ENCODE measurements around the gene PKMYT1.
A peak's percentile ranks its signal among the peaks of the same experiment; 100 is the strongest.

Gene PKMYT1

DNA sequence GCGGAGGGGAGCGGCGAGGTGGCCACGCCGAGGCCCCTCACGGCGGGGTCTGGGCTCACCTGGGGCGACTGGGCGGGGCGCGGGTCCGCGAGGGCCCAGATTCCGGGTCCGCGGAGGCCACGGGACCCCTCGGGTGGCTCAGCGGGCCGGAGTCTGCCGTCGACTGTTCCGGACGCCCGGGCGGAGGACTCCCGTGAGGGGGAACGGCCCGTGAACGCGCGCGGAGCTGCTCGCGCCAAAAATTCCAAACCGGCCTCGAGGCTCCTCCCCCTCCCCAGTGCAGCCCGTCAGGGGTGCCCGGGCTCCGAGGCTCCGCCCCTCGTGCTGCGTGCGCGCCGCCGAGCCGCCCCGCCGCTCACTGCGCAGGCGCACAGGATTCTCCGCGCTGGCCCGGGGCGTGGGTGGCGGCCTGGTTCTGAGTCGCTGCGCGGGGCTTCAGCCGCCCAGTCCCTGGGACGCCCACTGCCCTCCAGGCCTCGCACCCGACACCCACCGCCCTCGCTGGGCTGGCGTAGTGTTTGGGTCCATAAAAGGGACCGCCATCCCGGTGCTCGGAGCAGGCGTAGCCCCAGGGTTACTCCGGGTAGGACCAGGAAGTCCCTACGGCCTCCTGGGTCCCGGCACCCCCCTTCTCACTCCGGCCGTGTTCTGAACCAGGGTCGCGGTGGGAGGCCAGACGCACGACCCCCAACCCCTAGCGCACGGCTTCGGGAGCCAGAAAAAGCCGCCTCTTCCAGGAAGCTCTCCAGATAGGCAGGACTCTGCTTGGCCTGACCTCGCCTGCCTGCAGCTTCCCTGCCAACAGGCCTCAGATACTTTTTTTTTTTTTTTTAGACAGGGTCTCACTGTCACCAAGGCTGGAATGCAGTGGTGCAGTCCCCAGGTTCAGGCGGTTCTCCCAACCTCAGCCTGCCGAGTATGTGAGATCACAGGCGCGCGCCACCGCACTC is at the start of gene PKMYT1:
Gene PKMYT1, minus strand, starts transcription at position 220 of the 950 bp plus-strand sequence. CDS start 789 bp downstream, outside the sequence.
- peak; percentile 93 to 94 for DNase-seq

DNA sequence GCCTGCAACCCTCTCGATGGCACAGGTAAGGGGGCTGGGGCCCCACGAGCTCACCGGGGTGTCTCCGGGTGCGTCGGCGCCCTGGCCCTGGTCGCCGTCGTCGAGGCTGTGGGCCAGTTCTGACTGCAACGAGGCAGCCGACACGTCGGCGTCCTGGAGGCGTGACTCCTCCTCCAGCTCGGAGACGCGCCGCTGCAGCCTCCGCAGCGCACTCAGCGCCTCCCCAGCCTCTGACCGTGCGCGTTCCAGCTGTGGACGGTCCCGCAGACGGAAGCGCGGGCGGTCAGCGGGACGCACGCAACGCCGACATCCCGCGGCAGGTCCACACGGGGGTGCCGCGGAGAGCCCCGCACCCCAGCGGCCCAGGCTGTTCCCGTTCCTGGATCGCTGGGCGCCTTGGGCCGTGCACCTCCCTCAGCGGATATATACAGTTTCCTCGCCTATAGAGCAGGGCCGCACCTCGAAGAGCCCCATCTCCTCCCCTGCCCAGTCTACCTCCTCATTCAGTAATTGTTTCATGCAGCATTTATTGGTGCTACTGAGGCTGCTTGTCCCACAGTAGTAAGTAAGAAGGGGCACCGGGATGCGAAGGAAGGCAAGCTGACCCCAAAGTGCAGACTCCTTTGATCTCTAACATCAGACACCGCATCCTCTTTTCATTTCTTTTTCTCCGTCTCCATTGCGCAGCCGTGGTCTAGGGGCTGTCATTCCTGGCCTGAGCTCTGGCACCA is 49.4 kb upstream of the PKMYT1 start:
- DNase-seq = peak; percentile 43 to 55

DNA sequence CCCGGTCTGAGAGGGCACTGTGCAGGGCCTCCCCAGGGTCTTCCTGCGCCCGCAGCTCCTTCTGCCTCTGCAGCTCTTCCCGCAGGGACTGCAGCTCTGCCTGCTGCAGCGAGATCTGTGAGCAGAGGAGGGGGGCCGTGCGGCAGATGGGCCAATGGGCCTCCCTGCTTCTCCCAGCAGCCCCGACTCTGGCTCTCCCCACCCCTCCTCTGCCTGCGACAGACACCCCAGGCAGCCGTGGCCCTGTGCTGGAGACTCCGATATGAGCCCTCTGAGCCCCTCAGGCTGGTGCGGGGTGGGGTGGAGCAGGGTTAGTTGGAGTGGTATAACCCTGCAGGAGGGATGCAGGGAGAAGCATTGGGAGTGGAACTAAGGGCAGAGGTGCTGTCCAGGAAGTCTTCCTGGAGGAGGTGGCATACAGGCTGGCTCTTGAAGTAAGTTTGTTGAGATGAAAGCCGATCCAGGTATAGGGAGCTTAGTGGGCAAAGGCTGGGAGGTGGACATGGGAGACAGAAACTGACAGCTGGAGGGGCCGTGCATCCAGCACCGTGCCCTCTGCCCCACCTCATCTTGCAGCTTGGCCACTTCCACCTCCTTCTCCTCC is 48.6 kb upstream of the PKMYT1 start:
- DNase-seq = no peak

DNA sequence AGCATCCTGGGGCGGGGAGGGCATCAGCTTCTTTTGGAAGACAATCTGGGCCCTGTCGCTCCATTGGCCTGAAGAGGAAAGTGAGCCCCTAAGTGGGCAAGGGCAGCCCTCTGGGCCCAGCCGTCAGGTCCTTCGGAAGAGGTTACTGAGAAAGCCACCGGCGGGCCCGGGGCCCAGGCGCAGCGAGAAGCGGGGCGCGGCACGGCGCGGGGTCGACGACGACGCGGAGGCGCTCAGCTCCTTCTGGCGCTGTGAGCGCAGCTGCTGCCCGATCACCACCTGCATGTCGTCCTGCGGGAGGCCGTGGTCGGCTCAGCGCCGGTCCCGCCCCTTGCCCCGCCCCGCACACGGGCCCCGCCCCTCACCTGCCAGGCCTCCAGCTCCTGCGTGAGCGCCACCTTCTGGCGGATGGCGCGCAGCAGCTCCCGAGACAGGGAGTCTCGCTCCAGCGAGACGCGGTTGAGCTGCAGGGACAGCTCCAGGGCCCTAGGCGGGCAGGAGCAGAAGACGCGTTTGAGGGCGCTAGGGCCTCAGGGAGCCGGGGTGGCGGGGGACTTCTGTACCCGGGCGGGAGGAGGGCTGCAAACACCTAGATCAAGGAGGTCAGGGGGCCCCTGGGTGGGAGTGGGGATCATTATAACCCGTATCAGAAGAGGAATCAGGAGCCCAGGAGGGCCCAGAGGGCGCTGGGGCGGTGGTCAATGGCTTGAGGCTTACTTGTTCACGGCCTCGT is 47.9 kb upstream of the PKMYT1 start:
- peak; percentile 83 to 90 for DNase-seq

DNA sequence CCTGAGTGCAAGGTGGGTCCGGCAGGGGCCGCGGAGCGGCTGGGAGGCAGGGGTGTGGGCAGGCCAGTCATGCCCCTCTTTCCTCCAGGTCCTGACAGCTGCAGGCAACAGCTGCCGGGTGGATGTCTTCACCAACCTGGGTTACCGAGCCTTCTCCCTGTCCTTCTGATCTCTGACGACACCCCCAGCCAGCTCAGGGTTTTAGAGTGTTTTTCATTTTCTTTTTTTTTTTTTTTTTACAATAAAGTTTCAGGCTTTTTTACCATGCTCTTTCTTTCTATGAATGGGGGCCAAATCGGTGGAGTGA is 47.2 kb upstream of the PKMYT1 start:
- DNase-seq = no peak

DNA sequence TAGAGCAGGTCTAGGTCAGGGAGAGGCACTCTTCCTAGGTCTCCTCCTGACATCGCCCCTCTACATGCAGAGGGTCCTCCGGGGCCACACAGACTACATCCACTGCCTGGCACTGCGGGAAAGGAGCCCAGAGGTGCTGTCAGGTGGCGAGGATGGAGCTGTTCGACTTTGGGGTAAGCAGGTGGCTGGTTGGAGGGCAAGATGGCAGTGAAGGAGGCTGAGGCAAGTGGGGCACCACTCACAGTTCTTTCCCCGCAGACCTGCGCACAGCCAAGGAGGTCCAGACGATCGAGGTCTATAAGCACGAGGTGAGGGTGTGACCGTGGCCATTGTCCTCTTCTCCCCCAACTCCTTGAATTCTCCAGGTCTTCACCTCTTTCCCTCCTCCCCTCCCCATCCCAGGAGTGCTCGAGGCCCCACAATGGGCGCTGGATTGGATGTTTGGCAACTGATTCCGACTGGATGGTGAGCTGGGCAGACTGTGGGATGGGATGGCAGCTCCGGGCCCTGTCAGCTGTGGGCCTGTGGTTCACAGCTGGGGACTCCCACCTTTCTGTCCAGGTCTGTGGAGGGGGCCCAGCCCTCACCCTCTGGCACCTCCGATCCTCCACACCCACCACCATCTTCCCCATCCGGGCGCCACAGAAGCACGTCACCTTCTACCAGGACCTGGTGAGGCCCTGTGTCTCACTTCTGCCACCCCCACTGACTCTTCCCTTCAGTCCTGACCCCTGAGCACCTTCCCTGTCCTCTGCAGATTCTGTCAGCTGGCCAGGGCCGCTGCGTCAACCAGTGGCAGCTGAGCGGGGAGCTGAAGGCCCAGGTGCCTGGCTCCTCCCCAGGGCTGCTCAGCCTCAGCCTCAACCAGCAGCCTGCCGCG is 46.6 kb upstream of the PKMYT1 start:
- no peak for DNase-seq

DNA sequence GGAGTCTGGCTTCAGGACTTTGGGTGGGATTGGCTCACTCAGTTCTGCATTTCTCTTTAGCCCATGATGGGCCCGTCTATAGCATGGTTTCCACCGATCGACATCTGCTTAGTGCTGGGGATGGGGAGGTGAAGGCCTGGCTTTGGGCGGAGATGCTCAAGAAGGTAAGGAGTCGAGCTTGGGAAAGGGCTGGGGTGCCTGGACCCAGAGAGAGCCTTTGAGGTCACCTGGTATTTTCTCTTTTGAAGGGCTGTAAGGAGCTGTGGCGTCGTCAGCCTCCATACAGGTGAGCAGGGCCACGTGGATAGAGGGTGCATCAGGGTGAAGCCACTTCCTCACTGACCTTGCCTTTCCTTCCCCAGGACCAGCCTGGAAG is 45.7 kb upstream of the PKMYT1 start:
- DNase-seq = no peak

DNA sequence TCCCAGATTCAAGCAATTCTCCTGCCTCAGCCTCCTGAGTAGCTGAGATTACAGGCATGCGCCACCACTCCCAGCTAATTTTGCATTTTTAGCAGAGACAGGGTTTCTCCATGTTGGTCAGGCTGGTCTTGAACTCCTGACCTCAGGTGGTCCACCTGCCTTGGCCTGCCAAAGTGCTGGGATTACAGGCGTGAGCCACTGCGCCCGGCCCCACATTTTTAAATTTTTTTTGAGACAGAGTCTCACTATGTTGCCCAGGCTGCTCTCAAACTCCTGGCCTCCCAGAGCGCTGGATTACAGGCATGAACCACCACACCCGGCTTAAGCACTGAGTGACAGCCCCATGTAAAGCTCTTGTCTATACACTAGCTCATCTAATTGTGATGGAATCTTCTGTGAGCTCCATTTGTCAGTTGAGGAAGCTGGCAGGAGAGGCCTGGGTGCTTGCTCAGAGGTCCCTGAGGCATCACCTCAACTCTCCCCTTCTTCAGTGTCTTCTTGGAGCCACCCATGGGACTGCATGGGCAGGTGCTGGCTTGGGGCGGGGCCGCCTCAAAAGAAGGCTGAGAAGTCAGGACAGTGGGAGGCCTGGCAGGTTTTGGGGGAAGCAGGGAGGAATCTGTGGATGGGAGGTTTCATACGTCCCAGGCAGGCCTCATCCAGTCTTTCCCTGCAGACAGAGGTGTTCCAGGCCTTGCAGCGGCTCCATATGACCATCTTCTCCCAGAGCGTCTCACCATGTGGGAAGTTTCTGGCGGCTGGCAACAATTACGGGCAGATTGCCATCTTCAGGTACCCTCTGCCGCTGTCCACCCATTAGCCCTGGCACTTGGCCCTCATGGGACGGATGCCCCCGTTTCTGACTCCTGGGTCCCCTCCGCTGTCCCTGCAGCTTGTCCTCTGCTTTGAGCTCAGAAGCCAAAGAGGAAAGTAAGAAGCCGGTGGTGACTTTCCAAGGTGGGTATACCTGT is 45.1 kb upstream of the PKMYT1 start:
- no peak for DNase-seq

DNA sequence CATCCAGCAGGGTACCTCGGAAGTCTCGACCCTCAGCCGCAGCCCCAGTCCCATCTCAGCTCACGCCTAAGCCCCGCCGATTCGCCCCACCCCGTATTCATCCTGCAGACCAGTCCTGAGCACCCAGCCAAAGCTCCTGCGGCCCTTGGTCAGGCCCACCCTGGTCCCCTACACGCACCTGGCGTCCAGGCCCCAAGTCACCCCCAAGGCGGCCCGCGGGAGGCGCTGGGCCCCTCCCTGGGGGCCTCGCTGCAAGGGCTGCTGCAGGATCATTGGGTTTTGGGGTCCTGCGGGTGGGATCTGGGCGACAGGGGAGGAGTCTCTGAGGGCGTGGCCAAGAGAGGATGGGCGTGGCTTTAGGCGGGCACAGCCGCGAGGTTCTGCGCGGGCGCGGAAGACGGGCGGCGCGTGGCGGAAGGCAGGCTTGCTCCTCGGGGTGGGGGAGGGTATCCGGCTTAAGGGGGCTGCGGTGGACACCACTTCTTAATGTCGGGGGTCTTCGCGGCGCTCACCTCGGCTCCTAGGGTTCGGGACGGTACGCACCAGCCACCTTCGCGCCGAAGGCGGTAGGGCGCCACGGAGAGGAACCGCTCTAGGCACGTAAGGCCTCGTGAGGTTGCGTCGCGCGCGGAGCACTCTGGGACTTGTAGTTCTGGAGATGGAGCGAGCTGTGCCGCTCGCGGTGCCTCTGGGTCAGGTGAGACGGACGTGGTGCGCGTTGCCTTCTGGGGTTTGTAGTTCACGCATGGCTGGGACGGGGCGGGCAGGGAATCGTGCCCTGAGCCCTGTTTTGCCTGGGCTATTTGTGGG is 43.6 kb upstream of the PKMYT1 start, which contains the start of the genes HCFC1R1 and THOC6:
Gene HCFC1R1, minus strand, starts transcription at position 274 of the 810 bp plus-strand sequence. Its CDS starts 1 bp downstream, at position 273.
Gene THOC6, plus strand, starts transcription at position 367 of the 810 bp plus-strand sequence. Its CDS starts 292 bp downstream, at position 659.
- peak; percentile 95 to 96 for DNase-seq

DNA sequence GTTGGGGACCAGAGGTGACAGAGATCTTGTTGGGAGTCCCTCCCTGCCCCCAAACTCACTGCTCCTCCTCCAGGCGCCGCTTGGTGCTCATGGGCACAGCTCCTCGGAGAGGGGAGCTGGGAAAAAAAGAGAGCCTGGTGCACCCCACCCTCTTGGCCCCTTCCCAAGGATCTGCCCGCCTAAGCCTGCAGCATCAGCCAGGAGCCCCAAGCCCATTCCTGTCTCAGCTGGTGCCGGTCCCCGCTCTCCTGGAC is 43.1 kb upstream of the PKMYT1 start:
- no peak for DNase-seq

DNA sequence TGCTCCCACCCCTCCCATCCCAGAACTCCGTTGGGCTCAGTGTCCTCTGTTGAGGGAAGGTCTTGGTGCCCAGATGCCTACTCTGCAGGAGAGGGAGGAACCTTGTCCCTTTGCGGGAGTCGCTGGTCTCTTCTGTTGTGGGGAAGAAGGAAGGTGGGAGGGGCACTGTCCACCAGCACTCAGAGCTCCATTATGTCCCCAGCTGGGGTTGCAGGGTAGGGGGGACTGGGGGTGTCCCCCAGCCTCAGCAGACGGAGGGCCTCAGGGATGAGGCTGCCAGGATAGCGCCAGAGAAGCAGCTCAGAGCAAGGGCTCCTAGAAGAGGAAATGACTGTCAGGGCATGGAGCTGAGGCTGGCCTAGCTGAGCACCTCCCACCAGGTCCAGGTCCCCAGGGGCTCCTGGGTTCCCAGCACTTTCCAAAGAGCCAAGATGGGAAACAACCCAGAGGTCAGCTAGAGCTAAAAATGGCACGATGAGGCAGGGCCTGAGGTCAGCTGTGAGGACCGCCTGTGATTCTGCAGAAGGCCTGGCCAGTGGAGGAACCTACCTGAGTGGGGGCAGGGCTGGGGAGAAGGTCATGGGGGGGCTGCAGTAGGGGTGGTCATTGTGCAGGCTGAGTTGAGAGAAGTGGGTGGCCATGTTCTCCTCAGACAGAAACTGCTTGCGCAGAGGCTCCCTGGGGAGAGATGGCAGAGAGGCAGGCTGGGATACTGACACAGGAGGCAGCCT is 42.6 kb upstream of the PKMYT1 start:
- DNase-seq = no peak

DNA sequence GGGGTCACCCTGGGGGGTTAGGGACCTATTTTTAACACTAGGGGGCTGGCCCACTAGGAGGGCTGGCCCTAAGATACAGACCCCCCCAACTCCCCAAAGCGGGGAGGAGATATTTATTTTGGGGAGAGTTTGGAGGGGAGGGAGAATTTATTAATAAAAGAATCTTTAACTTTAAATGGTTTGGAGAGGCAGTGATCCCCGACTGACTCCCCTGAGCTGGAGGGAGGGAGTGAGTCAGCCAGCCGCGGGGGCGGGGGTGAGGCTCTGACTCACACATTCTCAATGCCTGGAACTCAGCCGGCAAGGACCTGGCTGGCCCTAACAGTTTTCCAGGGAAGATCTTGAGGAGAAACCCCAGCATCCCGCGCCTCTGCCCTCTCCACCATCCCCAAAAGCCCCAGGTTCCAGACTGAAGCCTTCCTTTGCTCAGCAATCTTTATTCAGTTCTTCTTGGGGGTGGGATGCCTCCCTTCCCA is 42.0 kb upstream of the PKMYT1 start:
- DNase-seq = peak; percentile 92 to 94

DNA sequence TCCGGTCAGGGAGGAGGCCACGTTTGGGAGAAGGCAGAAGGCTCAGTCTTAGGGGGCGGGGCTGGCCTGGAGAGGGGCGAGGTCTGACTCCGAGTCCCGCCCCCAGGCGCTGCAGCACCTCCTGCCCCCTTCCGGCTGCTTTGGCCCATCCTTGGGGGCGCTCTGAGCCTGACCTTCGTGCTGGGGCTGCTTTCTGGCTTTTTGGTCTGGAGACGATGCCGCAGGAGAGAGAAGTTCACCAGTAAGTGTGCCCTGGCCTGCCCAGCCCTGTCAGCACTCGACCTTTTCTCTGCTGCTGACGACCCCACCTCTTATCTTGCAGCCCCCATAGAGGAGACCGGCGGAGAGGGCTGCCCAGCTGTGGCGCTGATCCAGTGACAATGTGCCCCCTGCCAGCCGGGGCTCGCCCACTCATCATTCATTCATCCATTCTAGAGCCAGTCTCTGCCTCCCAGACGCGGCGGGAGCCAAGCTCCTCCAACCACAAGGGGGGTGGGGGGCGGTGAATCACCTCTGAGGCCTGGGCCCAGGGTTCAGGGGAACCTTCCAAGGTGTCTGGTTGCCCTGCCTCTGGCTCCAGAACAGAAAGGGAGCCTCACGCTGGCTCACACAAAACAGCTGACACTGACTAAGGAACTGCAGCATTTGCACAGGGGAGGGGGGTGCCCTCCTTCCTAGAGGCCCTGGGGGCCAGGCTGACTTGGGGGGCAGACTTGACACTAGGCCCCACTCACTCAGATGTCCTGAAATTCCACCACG is 41.4 kb upstream of the PKMYT1 start:
- peak; percentile 90 for DNase-seq

DNA sequence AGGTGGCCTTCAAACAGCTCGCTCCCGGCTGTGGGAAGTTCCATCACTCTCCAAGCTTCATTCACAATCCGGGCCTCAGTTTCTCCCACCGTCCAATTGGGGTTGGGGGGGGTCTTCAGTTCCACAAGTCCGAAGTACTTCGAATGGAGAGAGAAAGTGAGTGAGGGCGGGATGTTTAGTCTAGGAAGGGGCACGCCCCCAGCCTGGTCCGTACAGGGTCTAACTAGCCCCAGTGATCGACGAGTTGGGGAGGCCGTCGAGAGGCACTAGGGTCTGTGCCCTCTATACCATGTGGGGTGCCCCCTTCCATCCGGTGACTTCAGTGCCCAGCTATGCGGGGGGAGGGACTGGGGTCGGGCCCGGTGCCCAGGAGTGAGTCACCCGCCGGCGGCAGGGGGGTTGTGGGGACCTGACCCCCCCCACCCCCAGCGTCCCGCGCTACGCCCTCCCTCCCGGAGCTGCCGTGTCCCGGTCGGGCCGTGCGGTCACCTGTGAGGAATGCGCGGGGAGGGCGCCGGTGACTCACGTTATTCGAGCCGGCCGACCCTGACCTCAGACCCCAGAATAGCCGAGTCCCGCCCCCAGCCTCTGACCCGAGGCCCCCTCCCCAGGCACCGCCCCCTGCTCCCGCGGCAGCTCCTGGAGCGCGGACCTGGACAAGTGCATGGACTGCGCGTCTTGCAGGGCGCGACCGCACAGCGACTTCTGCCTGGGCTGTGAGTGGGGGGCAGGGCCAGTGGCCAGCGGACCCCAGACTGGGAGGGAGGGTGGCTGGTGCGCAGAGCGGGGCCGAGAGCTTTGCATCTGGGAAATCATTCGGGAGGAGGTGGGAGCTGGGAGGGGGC is 40.6 kb upstream of the PKMYT1 start:
- peak; percentile 72 to 80 for DNase-seq

DNA sequence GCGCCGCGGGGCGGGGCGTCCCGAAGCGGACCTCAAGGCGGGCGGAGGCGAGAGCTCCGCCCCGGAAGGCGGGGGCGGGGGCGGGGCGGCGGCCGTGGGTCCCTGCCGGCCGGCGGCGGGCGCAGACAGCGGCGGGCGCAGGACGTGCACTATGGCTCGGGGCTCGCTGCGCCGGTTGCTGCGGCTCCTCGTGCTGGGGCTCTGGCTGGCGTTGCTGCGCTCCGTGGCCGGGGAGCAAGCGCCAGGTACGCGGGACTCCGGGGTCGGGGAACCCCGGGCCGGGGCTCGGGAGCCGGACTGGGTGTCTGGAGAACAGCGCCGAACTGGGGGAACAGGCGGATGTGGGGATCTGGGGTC is 40.0 kb upstream of the PKMYT1 start, which contains the start of gene TNFRSF12A:
Gene TNFRSF12A, plus strand, starts transcription at position 122 of the 357 bp plus-strand sequence. Its CDS starts 30 bp downstream, at position 152.
- DNase-seq = peak; percentile 55 to 68

DNA sequence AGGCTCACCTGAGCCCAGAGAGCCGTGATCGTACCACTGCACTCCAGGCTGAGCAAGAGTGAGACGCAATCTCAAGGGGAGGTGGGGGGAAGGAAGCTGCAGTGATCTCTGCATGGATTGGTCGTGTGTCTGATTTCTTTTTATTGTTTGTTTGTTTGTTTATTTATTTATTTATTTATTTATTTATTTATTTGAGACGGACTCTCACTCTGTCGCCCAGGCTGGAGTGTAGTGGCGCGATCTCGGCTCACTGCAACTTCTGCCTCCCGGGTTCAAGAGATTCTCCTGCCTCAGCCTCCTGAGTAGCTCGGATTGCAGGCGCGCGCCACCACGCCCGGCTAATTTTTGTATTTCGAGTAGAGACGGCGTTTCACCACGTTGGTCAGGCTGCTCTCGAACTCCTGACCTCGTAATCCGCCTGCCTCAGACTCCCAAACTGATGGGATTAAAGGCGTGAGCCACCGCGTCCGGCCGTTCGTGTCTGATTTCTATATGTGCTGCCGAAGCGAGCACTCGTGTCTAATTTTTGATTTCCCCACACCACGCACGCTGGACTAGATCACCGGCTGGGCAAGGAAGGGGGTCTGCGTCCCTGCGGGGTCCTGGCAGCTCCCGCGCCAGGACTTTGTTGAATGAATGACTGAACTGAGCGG is 39.5 kb upstream of the PKMYT1 start:
- DNase-seq = no peak

Data from activated CD4-positive, alpha-beta T cell treated with anti-CD3 and anti-CD28 coated beads for 4 hours (primary cell).